Panc1 (cell line): ENCODE measurements around the gene FAM78A. TPM values are rescaled to one million over a fixed set of nuclear protein-coding genes. Genes with fewer than 3 reads are reported as not detected.

Source experiments
- ATAC-seq: fragments of 200-7000 bp; cut with Tn5 transposase; 2 replicates; pipeline ENCODE4 v1.9.1; 2020; ENCODE audit warnings: mild to moderate bottlenecking, moderate library complexity
- BruUV-seq: library from RNA; stranded (reverse); fragments of 400-500 nt; replicated peaks from 2 replicates; lab custom pipeline; 2021; lab: Mats Ljungman, UMichigan
- CTCF ChIA-PET: fragments of 300-600 bp; sonication (Branson Sonifier 250); formaldehyde crosslinking; loops from one replicate; lab custom pipeline; 2022; ENCODE audit warnings: antibody characterized with exemption; lab: Charles Lee
- POLR2A ChIA-PET: fragments of 300-600 bp; sonication (Branson Sonifier 250); formaldehyde crosslinking; loops from one replicate; lab custom pipeline; 2022; ENCODE audit warnings: antibody characterized with exemption; lab: Charles Lee
- DNase-seq: peaks from one replicate; pipeline ENCODE4 v3.0.0-alpha.2; 2010; ENCODE audit warnings: low read depth, low spot score
- H3K27ac ChIP-seq: 2 replicates; pipeline ENCODE4 v1.5.1; 2011; ENCODE audit warnings: mild to moderate bottlenecking, low read length, inconsistent platforms
- H3K27me3 ChIP-seq: fragments of 200-500 bp; sonication (Bioruptor generic); 2 replicates; pipeline ENCODE4 v1.6.0; 2014; ENCODE audit warnings: low read length, inconsistent platforms; ENCODE audit not compliant: control insufficient read depth, insufficient read depth
- H3K36me3 ChIP-seq: fragments of 200-500 bp; sonication (Bioruptor generic); 2 replicates; pipeline ENCODE4 v1.5.1; 2014; ENCODE audit warnings: inconsistent platforms, mild to moderate bottlenecking, low read length, moderate library complexity; ENCODE audit not compliant: control insufficient read depth, insufficient read depth
- H3K4me1 ChIP-seq: 2 replicates; pipeline ENCODE4 v1.5.1; 2011; ENCODE audit warnings: inconsistent platforms, mild to moderate bottlenecking, low read length, moderate library complexity; ENCODE audit not compliant: control insufficient read depth, insufficient read depth
- H3K4me3 ChIP-seq, 2 experiments: 2 replicates each; pipeline ENCODE4 v1.5.1; 2011 to 2012; ENCODE audit warnings: low read depth in 2 of 2, low read length in 2 of 2, mild to moderate bottlenecking in 2 of 2, inconsistent platforms in 1 of 2, moderate library complexity in 1 of 2
- H3K9me3 ChIP-seq: fragments of 200-500 bp; sonication (Bioruptor generic); 2 replicates; pipeline ENCODE4 v1.5.1; 2014; ENCODE audit warnings: low read depth, mild to moderate bottlenecking, inconsistent platforms, low read length, moderate library complexity; ENCODE audit not compliant: control insufficient read depth, insufficient read depth
- POLR2AphosphoS5 ChIP-seq: IDR thresholded peaks from 2 replicates; pipeline ENCODE4 v1.6.1; 2012; ENCODE audit warnings: mild to moderate bottlenecking, low read depth, low read length, moderate library complexity
- SIN3A ChIP-seq: IDR thresholded peaks from 2 replicates; pipeline ENCODE4 v1.6.1; 2012; ENCODE audit warnings: low read depth, mild to moderate bottlenecking, low read length, moderate library complexity, borderline replicate concordance; ENCODE audit not compliant: insufficient read depth
- TCF7L2 ChIP-seq: IDR thresholded peaks from 2 replicates; pipeline ENCODE4 v1.6.1; 2011; ENCODE audit warnings: mild to moderate bottlenecking, low read depth, low read length, inconsistent platforms
- in situ Hi-C: cut with HindIII; loops from 2 replicates; pipeline ENCODE4 v1.10.0; 2016; ENCODE audit warnings: low sequenced_read_pairs, low pct_unique_long_range_greater_than_20kb
- intact Hi-C: fragments of 100-400 bp; cut with micrococcal nuclease; formaldehyde crosslinking; loops from one replicate; pipeline ENCODE4 v1.10.0; 2022; ENCODE audit not compliant: unreplicated experiment
- total RNA-seq: library from RNA; stranded (reverse); gene quantifications from one replicate; pipeline ENCODE4 v1.2.1, GENCODE V29; 2021; ENCODE audit not compliant: unreplicated experiment
- TF ChIP-seq, protein P1 (sequence below), 2 experiments: IDR thresholded peaks; 2 replicates each; pipeline ENCODE4 v1.6.1; 2011 to 2012; ENCODE audit warnings: low read depth in 2 of 2, control low read depth in 1 of 2, low read length in 1 of 2, mild to moderate bottlenecking in 1 of 2, moderate library complexity in 1 of 2; ENCODE audit not compliant: insufficient read depth in 1 of 2
- TF ChIP-seq, protein P2 (sequence below): fragments of 450-650 bp; IDR thresholded peaks from 2 replicates; pipeline ENCODE4 v1.5.1; 2017; ENCODE audit warnings: mild to moderate bottlenecking

The FAM78A gene
- total RNA-seq, 1 experiment from 2014 or later, result 0.59 TPM

DNA sequence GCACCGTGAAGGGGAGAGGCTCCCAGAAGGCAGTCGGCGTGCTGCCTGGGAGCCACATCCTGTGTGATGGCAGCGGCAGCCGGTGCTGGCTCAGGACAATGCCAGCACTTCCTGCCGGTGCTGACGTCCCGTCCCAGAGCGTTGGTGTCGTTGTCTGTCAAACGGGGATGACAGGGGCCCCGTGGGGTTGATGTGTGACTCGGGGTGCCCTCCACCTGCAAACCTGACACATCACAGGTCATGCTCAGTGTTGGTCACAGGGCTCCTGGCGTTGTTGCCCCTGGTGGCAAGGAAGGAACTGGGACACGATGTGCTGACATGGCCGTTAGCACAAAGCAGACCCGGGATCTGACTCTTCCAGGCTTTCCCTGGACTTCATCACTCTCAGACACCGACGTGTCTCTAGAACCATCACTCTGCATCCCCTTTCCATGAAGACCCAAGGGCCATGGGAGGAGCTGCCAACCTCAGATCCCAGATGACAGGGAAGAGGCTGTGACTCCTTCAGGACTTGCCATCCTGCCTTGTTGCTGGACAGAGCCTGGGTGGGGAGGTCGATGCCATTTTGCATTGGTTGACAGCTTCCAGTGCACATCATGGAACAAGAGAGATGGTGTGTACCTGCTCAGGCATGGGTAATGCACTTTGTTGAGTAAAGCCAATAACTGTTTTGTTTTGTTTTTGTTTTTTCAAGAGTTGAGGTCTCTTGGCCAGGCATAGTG lies 34.7 kb upstream of the FAM78A start:
- TF ChIP-seq, protein P1, sequence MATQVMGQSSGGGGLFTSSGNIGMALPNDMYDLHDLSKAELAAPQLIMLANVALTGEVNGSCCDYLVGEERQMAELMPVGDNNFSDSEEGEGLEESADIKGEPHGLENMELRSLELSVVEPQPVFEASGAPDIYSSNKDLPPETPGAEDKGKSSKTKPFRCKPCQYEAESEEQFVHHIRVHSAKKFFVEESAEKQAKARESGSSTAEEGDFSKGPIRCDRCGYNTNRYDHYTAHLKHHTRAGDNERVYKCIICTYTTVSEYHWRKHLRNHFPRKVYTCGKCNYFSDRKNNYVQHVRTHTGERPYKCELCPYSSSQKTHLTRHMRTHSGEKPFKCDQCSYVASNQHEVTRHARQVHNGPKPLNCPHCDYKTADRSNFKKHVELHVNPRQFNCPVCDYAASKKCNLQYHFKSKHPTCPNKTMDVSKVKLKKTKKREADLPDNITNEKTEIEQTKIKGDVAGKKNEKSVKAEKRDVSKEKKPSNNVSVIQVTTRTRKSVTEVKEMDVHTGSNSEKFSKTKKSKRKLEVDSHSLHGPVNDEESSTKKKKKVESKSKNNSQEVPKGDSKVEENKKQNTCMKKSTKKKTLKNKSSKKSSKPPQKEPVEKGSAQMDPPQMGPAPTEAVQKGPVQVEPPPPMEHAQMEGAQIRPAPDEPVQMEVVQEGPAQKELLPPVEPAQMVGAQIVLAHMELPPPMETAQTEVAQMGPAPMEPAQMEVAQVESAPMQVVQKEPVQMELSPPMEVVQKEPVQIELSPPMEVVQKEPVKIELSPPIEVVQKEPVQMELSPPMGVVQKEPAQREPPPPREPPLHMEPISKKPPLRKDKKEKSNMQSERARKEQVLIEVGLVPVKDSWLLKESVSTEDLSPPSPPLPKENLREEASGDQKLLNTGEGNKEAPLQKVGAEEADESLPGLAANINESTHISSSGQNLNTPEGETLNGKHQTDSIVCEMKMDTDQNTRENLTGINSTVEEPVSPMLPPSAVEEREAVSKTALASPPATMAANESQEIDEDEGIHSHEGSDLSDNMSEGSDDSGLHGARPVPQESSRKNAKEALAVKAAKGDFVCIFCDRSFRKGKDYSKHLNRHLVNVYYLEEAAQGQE (IDR thresholded peaks at IDR 0.05; ENCODE audit: insufficient read depth in 1 of 2, low read depth in 2 of 2, low read length in 1 of 2), result peak in 1 of 2 experiments; percentile 47; a peak in 1 of 4 replicates
- no peak for TF ChIP-seq TCF7L2
- DNase-seq, result no peak
- CTCF ChIA-PET, result interaction anchor here (0.7 kb wide), 1 partner anchor 40 kb away, joined by 6 read pairs; no protein-coding TSS in a partner anchor
- Histone ChIP-seq H3K27me3 (no peaks in the 10 kb centered on the region), H3K4me3 (no peak overlapping the region), H3K9me3 (no peaks in the 10 kb centered on the region), H3K27ac (no peak overlapping the region), H3K4me1 (no peaks in the 10 kb centered on the region), H3K36me3 (no peaks in the 10 kb centered on the region)
- BruUV-seq, result no TSS peak
- POLR2A ChIA-PET, result no interaction called here
- peak; percentile 43; the same call in 1 of the 2 replicates for ATAC-seq
- intact Hi-C loops (no loop called here), in situ Hi-C loops (no loop called here)

DNA sequence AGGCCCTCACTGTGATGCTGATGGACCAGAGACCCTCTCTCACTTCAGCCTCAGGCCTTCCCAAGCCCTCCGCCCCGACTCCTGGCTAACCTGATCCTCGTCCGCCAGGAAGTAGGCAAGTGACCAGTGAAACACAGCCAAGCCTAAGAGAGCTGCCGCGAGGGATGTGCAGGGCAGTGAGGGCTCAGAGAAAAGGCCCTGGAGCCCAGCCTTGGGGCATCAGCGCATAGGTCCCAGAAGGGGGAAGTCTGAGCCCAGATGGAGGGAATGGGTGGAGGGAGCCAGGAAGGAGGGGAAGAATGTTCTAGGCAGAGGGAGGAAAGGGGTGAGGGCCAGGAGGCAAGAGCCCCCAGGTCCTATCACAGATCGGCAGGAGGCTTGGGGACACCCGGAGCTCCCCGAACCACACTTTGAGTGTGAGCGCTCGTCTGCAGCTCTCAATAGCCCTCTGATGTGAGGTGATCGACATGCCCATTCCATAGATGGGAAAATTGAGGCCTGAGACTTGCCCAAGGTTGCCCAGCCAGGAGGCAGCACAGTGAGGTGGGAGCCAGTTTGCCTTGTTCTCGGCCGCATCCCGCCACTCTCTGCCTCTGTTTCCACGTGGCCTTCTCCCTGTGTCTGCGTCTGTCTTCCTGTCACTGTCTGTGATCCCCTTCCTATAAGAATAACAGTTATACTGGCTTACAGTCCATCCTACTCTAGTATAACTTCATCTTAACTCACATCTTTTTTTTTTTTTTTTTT lies 33.4 kb upstream of the FAM78A start:
- TF ChIP-seq, protein P2, sequence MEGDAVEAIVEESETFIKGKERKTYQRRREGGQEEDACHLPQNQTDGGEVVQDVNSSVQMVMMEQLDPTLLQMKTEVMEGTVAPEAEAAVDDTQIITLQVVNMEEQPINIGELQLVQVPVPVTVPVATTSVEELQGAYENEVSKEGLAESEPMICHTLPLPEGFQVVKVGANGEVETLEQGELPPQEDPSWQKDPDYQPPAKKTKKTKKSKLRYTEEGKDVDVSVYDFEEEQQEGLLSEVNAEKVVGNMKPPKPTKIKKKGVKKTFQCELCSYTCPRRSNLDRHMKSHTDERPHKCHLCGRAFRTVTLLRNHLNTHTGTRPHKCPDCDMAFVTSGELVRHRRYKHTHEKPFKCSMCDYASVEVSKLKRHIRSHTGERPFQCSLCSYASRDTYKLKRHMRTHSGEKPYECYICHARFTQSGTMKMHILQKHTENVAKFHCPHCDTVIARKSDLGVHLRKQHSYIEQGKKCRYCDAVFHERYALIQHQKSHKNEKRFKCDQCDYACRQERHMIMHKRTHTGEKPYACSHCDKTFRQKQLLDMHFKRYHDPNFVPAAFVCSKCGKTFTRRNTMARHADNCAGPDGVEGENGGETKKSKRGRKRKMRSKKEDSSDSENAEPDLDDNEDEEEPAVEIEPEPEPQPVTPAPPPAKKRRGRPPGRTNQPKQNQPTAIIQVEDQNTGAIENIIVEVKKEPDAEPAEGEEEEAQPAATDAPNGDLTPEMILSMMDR, result no peak
- TF ChIP-seq SIN3A, result no peak
- TF ChIP-seq POLR2AphosphoS5, result no peak
- TF ChIP-seq TCF7L2, result no peak
- TF ChIP-seq, protein P1 (IDR thresholded peaks at IDR 0.05; ENCODE audit: insufficient read depth in 1 of 2, low read depth in 2 of 2, low read length in 1 of 2), result no peak
- ChIA-PET POLR2A (no interaction called here), CTCF (interaction anchor here (0.7 kb wide), 1 partner anchor 41 kb away, joined by 6 read pairs; no protein-coding TSS in a partner anchor)
- no peak for ATAC-seq
- in situ Hi-C loops, result no loop called here
- H3K27me3 ChIP-seq, result no peaks in the 10 kb centered on the region
- H3K4me1 ChIP-seq, result no peaks in the 10 kb centered on the region
- H3K9me3 ChIP-seq, result no peaks in the 10 kb centered on the region
- no peak for DNase-seq
- no peak overlapping the region for H3K4me3 ChIP-seq
- BruUV-seq, result no TSS peak
- intact Hi-C loops, result no loop called here
- H3K36me3 ChIP-seq, result no peaks in the 10 kb centered on the region
- H3K27ac ChIP-seq, result no peak overlapping the region
